ENCODE data around the gene CCZ1B.
"Not testable (repeated sequence)": the region's sequence is repeated elsewhere in the genome, so short reads cannot be mapped to it uniquely, and the experiment has no call there.

Gene CCZ1B

DNA sequence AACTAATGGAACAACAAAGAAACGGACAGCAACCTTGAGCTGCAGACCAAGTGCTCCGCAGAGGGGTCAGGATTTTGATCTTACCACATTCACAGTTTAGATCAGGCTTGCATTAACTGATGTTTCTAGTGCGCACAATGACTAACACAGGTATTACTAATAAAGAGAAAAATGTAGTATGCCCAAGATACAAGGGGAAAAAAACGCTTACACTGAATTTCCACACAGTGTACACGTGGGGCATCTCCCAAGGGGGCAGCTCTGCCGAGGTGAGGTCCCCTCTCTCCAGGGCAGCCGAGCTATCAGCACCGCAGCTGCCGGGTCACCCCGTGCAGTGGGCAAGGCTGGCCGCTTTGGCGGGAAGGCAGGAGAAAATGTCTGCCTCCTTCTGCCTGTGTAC lies 26.2 kb downstream of the CCZ1B start:
- DNase-seq (ENCODE audit: low read depth); H3K4me3 ChIP-seq (ENCODE audit: control insufficient read depth, low read depth, low read length): not testable (repeated sequence)

DNA sequence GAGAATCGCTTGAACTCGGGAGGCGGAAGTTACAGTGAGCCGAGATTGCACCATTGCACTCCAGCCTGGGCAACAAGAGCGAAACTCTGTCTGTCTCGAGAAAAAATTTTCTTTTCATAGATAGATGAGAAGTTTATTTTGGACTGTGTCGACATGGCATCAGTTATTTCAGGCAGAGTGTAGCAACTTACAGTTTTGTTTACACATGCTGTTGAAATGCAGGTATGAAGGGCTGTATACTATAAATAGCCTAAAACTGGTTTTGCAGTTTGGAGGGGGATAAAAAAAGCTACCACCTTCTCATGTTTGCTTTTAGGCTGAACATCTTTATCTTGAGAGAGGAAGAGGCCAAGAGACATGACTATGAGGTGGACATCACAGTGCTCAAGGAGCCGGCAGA lies 28.0 kb downstream of the CCZ1B start:
- DNase-seq (ENCODE audit: low read depth); H3K4me3 ChIP-seq (ENCODE audit: control insufficient read depth, low read depth, low read length): not testable (repeated sequence)

- not testable (repeated sequence) for H3K4me3 ChIP-seq (ENCODE audit: control insufficient read depth, low read depth, low read length); DNase-seq (ENCODE audit: low read depth)
Observed at GRCh38 chr7:6797218-6797617, 28.9 kb downstream of the CCZ1B start.

DNA sequence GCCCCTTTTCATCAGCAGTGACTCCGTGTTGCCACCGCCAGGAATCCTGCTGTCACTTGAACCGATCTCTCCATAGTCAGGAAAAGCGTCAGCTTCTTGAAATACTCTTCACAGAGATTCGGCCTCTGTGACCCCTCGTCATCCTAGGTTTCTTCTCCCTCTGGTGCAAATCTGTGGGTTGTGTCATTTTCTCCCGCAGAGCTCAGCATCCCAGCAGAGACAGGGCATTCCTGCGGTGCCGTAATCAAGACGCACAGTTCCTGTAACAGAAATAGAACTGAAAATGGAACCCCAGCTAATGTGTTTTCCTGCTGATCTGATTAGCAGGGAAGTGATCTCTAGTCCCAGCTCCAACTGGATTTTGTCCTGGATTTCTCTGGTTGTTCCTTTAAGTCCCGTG lies 31.8 kb downstream of the CCZ1B start:
- not testable (repeated sequence) for H3K4me3 ChIP-seq (ENCODE audit: control insufficient read depth, low read depth, low read length); DNase-seq (ENCODE audit: low read depth)

DNA sequence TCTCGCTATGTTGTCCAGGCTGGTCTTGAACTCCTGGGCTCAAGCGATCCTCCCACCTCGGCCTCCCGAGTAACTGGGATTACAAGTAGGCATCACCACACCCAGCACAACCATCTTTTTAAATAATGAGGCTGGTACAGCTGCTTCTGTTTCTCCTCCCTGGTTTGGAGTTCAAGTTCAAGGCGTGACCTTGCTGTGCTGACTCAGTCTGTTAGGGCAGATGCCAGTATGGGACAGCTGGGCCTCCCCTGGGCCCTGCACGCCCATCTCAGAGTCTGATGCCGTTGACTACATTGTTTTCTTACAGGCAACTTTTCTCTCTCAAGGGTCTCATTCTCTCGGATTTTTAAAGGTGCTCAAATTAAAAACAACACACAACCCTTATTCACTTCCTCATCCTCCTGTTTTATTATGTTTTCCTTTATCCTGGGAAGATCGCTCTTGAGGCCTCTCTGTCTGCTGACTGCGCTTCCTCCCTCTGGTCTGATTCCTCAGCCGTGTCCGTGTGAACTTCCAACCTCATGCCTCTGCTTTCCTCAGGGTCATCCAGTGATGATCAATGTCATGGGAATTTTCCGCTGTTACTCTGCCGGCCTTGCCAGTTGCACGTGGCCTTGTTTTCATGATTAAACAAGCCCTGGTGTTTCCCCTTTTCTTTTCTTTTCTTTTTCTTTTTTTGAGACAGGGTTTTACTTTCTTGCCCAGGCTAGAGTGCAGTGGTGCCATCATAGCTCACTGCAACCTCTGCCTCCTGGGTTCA lies 33.8 kb downstream of the CCZ1B start:
- not testable (repeated sequence) for H3K4me3 ChIP-seq (ENCODE audit: control insufficient read depth, low read depth, low read length)
- DNase-seq (ENCODE audit: low read depth): peak; percentile 1

- not testable (repeated sequence) for H3K4me3 ChIP-seq (ENCODE audit: control insufficient read depth, low read depth, low read length); DNase-seq (ENCODE audit: low read depth)
Observed at GRCh38 chr7:6789353-6789752, 36.7 kb downstream of the CCZ1B start.

DNA sequence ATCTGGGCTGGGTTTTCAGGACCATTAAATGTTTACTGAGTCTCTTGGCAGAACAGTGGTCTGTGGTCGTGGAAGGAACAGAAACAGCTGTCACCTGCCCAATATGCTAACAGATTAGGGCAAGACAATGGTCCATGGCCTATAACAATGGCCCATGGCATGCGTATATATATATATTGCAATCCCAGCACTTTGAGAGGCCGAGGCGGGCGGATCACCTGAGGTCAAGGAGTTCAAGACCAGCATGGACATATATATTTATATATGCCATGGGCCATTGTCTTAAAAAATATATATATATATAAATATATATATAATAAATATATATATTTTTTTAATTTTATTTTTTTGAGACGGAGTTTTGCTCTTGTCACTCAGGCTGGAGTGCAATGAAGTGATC lies 44.5 kb downstream of the CCZ1B start:
- DNase-seq (ENCODE audit: low read depth); H3K4me3 ChIP-seq (ENCODE audit: control insufficient read depth, low read depth, low read length): not testable (repeated sequence)

GRCh38 chr7:6761186-6761585 lies 64.9 kb downstream of the CCZ1B start:
- not testable (repeated sequence) for DNase-seq (ENCODE audit: low read depth); H3K4me3 ChIP-seq (ENCODE audit: control insufficient read depth, low read depth, low read length)

DNA sequence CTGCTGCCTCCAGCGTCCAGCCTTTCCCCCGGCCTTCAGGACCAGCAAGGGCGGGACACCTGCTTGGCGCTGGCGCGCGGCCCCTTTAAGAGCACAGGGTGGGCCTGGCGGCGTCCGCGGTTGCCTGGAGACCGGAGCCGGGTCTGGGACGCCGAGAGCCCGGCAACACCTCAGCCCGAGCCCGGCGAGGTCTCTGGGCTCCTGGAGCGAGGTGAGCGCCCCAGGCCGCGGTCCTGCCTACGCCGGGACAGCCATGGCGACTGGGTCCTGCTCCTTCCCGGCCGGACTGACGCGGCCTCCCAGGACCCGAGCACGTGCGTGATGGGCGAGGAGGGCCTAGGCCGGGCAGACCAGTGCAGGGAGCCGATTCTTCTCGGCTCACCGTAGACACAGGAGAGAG lies 72.1 kb downstream of the CCZ1B start, which contains the start of gene RSPH10B2:
Gene RSPH10B2, plus strand, starts transcription at position 140 of the 400 bp plus-strand sequence. CDS start 3,575 bp downstream, outside the sequence.
- DNase-seq (ENCODE audit: low read depth); H3K4me3 ChIP-seq (ENCODE audit: control insufficient read depth, low read depth, low read length): not testable (repeated sequence)

DNA sequence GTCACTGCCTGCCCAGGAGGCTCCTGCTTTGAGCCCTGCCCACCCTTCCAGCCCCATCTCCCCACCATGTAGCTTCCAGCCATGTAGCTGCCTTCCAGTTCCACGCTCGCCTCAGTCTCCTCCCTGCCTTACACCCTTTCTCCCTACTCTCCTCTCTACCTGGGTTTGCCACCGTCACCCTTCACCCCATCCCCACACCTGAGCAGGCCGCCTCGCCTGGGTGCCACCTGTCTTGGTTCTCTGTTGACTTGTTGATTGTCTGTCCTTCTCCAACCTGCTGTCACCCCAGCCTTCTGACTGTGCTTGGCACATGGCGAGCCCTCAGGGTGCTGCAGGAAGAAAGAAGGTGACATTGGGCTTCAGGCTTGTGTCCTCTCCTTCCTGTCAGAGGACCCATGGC lies 75.9 kb downstream of the CCZ1B start:
- not testable (repeated sequence) for DNase-seq (ENCODE audit: low read depth)

DNA sequence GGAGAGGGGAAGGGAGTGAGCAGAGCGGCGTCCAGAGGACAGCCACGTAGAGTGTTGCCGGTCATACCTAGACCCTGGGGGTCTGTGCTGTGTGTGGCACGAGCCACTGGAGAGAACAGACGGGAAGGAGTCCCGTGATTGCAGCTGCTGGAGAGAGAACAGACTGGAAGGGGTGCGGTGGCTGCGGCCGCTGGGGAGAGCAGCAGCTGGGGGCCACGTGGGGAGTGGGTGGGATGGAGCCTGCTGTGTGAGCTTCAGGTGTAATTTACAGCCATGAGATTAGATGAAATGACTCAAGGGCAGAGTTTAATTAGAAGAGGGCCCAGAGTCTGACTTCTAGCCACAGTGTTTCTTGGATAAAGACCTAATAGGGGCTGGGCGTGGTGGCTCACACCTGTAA lies 76.7 kb downstream of the CCZ1B start:
- not testable (repeated sequence) for DNase-seq (ENCODE audit: low read depth); H3K4me3 ChIP-seq (ENCODE audit: control insufficient read depth, low read depth, low read length)

More for the DNA sequence above, 75.9 kb downstream of the CCZ1B start:
- not testable (repeated sequence) for H3K4me3 ChIP-seq (ENCODE audit: control insufficient read depth, low read depth, low read length)

Data from AG09309 (cell line).